GF-D8 (cell line): ENCODE measurements around the gene RIMS3.

ENCODE experiments used
- DNase-seq: peaks from one replicate; lab custom pipeline; 2025; lab: John Stamatoyannopoulos, UW

RIMS3 gene

GRCh38 chr1:40691538-40692428 is 26.3 kb upstream of the RIMS3 start, which contains the start of gene NFYC:
NFYC (plus strand) TSS chr1:40691704; CDS start chr1:40738844, 47,140 bp downstream.
- DNase-seq = peak; percentile 95

- no peak for DNase-seq
These were observed 25.5 kb upstream of the RIMS3 start for GRCh38 chr1:40690771-40691537.

- DNase-seq = no peak
These were observed 24.3 kb upstream of the RIMS3 start for GRCh38 chr1:40689737-40690136.

GRCh38 chr1:40687661-40688060 is 22.2 kb upstream of the RIMS3 start:
- no peak for DNase-seq

- no peak for DNase-seq
These were observed 21.6 kb upstream of the RIMS3 start for GRCh38 chr1:40687059-40687458.

- no peak for DNase-seq
These were observed 19.2 kb upstream of the RIMS3 start for GRCh38 chr1:40684669-40685068.

- DNase-seq = no peak
These were observed 13.9 kb upstream of the RIMS3 start for GRCh38 chr1:40679165-40679953.

GRCh38 chr1:40676501-40676900 is 11.0 kb upstream of the RIMS3 start:
- no peak for DNase-seq

GRCh38 chr1:40673452-40673851 is 8.0 kb upstream of the RIMS3 start:
- no peak for DNase-seq

GRCh38 chr1:40668769-40669525 is 3.5 kb upstream of the RIMS3 start:
- no peak for DNase-seq

GRCh38 chr1:40664791-40665190 is 691 bp downstream of the RIMS3 start:
- no peak for DNase-seq

GRCh38 chr1:40664167-40664537 is 1.3 kb downstream of the RIMS3 start:
- DNase-seq = no peak

- no peak for DNase-seq
These were observed 1.9 kb downstream of the RIMS3 start for GRCh38 chr1:40663324-40664166.

- DNase-seq = no peak
These were observed 2.6 kb downstream of the RIMS3 start for GRCh38 chr1:40662864-40663263.

- no peak for DNase-seq
These were observed 3.3 kb downstream of the RIMS3 start for GRCh38 chr1:40662151-40662550.

- no peak for DNase-seq
These were observed 3.8 kb downstream of the RIMS3 start for GRCh38 chr1:40661678-40662077.

- no peak for DNase-seq
These were observed 5.9 kb downstream of the RIMS3 start for GRCh38 chr1:40659649-40659947.

GRCh38 chr1:40658751-40659648 is 6.5 kb downstream of the RIMS3 start:
- DNase-seq = no peak

GRCh38 chr1:40657046-40657445 is 8.4 kb downstream of the RIMS3 start:
- DNase-seq = no peak
